Measurements from ENCODE around the gene CRYBB1.
"Not testable (repeated sequence)": the region's sequence is repeated elsewhere in the genome, so short reads cannot be mapped to it uniquely, and the experiment has no call there.

CRYBB1 gene

GRCh38 chr22:26635117-26635516 lies 17.3 kb upstream of the CRYBB1 start:
- no peak for DNase-seq

GRCh38 chr22:26634189-26634588 lies 16.4 kb upstream of the CRYBB1 start:
- DNase-seq, result no peak

GRCh38 chr22:26632422-26633155 lies 14.8 kb upstream of the CRYBB1 start:
- DNase-seq, result no peak

GRCh38 chr22:26631282-26631681 lies 13.5 kb upstream of the CRYBB1 start:
- DNase-seq, result no peak

- no peak for DNase-seq
Observed at GRCh38 chr22:26629988-26630761, 12.3 kb upstream of the CRYBB1 start.

GRCh38 chr22:26624803-26625202 lies 7.0 kb upstream of the CRYBB1 start:
- no peak for DNase-seq

DNA sequence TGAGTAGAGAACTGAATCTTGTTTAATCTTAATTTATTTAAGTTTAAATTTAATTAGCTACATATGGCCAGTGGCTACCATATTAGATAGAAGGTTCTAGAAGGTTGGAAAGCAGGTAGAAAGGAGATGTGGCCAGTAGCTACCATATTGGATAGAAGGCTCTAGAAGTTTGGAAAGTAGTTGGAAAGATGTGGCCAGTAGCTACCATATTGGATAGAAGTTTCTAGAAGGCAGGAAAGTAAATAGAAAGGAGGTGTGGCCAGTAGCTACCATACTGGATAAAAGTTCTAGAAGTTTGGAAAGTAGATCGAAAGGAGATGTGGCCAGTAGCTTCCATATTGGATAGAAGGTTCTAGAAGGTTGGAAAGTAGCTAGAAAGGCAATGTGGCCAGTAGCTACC lies 6.2 kb upstream of the CRYBB1 start:
- no peak for DNase-seq

GRCh38 chr22:26621663-26622062 lies 3.8 kb upstream of the CRYBB1 start, which contains the start of gene CRYBA4:
Gene CRYBA4 (plus strand): TSS chr22:26621963. CDS start chr22:26622597, 634 bp downstream.
- no peak for DNase-seq

DNA sequence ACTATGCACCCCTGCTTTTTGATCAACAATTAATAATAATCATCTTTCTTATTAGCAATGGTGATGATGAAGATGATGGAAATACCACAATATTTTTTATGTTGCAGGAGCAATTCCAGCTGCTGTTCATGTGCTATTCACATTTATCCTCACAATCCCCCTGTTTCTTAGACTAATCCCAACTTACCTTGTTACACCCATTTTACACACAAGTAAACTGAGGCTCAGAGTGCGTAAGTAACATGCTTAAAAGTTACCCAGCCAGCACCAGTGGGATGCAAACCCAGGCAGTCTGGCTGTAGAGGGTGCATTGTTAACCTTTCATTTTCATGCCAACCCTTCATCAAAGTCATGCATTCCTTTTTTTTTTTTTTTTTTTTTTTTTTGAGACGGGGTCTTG lies 2.4 kb upstream of the CRYBB1 start:
- DNase-seq, result no peak

- no peak for DNase-seq
Observed at GRCh38 chr22:26619510-26619909, 1.7 kb upstream of the CRYBB1 start.

GRCh38 chr22:26618455-26618854 lies 628 bp upstream of the CRYBB1 start:
- no peak for DNase-seq

- DNase-seq, result no peak
Observed at GRCh38 chr22:26616650-26617049, 1.2 kb downstream of the CRYBB1 start.

GRCh38 chr22:26615830-26616435 lies 1.9 kb downstream of the CRYBB1 start:
- no peak for DNase-seq

DNA sequence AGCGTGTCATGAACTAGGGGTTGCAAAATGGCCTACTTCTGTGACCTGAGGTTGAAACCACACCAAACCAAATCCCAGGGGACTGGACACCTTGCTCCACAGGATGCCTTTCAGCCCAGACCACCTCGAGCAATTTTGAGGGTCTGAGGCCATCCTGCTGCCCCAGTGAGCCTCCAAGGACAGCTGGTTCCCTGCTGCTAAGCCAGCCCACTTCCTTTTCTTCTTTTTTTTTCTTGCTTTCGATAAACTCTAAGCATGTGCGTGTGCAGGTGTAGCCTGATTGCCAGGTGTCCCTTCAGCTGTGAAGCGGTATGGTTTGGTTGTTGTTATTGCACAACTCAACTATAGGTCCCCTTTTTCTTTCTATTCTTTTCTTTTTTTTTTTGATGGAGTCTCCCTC lies 2.7 kb downstream of the CRYBB1 start:
- DNase-seq, result no peak

DNA sequence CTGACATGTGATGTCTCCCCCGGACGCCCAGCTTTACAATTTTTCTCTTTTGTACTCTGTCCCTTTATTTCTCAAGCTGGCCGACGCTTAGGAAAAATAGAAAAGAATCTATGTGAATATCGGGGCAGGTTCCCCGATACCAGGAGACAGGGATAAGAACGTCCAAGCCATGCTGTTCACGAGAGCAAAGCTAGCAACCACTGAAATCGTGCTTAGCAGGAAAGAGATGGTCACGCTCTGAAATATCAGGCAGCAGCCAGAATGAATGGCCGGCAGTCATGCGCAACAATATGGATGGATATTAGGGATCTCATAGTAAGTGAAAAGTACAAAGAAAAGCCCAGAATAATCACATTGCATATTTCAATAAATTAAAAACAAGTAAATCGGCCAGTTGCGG lies 3.5 kb downstream of the CRYBB1 start:
- DNase-seq, result no peak

- not testable (repeated sequence) for DNase-seq
Observed at GRCh38 chr22:26613753-26614152, 4.1 kb downstream of the CRYBB1 start.

- no peak for DNase-seq
Observed at GRCh38 chr22:26612652-26613051, 5.2 kb downstream of the CRYBB1 start.

DNA sequence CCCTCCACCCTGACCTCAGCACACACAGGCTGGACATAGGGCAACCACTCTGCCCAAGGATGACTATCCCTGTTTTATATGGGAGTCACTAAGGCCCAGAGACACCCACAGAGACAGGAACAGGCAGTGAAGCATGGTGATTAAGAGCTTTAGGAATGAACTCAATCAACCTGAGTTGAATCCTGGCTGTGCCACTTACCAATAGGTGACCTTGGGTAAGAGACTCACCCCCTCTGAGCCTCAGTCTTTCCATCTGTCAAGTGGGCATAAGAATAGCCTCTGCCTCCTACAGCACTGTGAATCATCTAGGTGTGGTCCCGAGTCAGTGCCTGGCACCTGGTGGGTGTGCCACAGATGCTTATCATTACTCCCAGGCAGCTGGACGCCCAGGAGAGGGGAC lies 6.8 kb downstream of the CRYBB1 start:
- no peak for DNase-seq

GRCh38 chr22:26610072-26610958 lies 7.5 kb downstream of the CRYBB1 start:
- DNase-seq, result no peak

GRCh38 chr22:26609287-26609686 lies 8.5 kb downstream of the CRYBB1 start:
- no peak for DNase-seq

GRCh38 chr22:26608129-26608528 lies 9.7 kb downstream of the CRYBB1 start:
- no peak for DNase-seq

- DNase-seq, result no peak
Observed at GRCh38 chr22:26606611-26607010, 11.2 kb downstream of the CRYBB1 start.

DNA sequence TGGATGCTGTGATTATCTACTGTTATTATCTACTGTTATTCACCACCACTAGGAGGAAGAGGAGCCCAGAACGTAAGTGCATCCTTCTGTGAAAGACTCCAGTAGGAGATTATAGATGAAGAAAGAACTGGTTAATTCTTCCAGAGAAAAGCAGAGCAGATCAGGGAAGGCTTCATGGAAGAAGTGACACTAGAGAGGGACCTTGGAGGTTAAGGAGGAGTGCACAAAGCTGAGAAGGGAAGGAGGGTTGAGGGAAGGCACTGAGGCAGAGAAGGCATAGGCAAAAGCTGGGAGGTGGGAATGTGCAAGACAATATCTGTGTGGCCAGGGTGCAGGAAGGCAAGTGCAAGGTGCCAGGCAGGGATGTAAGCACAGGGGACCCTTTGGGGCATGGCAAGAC lies 13.5 kb downstream of the CRYBB1 start:
- DNase-seq, result no peak
